NCI-H187 treated with DMSO at 0.1 percent for 48 hours (cell line): ENCODE measurements around the gene NINJ2.

Experiments used
- DNase-seq: peaks from one replicate; lab custom pipeline; 2025; lab: John Stamatoyannopoulos, UW

Gene NINJ2

GRCh38 chr12:673849-674248 is 10.6 kb upstream of the NINJ2 start:
- no peak for DNase-seq

GRCh38 chr12:669576-669945 is 6.3 kb upstream of the NINJ2 start:
- no peak for DNase-seq

GRCh38 chr12:668090-668481 is 4.8 kb upstream of the NINJ2 start:
- DNase-seq: no peak

GRCh38 chr12:666766-667308 is 3.6 kb upstream of the NINJ2 start:
- DNase-seq: no peak

- no peak for DNase-seq
Measured at GRCh38 chr12:666066-666465, 2.8 kb upstream of the NINJ2 start.

- no peak for DNase-seq
Measured at GRCh38 chr12:664779-665092, 1.5 kb upstream of the NINJ2 start.

- no peak for DNase-seq
Measured at GRCh38 chr12:664075-664778, 982 bp upstream of the NINJ2 start.

GRCh38 chr12:662566-663292 is 516 bp downstream of the NINJ2 start:
- DNase-seq: no peak

GRCh38 chr12:661720-662486 is 1.3 kb downstream of the NINJ2 start:
- DNase-seq: no peak

- no peak for DNase-seq
Measured at GRCh38 chr12:659090-659683, 4.1 kb downstream of the NINJ2 start.

GRCh38 chr12:650983-651382 is 12.3 kb downstream of the NINJ2 start:
- DNase-seq: no peak

GRCh38 chr12:647385-648085 is 15.7 kb downstream of the NINJ2 start:
- DNase-seq: no peak

- no peak for DNase-seq
Measured at GRCh38 chr12:646442-647384, 16.5 kb downstream of the NINJ2 start.

GRCh38 chr12:645563-646071 is 17.6 kb downstream of the NINJ2 start:
- no peak for DNase-seq

- DNase-seq: no peak
Measured at GRCh38 chr12:644818-645552, 18.3 kb downstream of the NINJ2 start.

- no peak for DNase-seq
Measured at GRCh38 chr12:644303-644639, 19.0 kb downstream of the NINJ2 start.

- no peak for DNase-seq
Measured at GRCh38 chr12:643475-644302, 19.6 kb downstream of the NINJ2 start.

- DNase-seq: no peak
Measured at GRCh38 chr12:642633-643474, 20.4 kb downstream of the NINJ2 start.
